KMS-11 (cell line): Measurements from ENCODE around the gene RNF34.

Source experiments
- H2AFZ ChIP-seq: fragments of 200-600 bp; sonication (generic); 2 replicates; pipeline ENCODE4 v1.6.1; 2016; ENCODE audit warnings: antibody characterized with exemption, mixed run types, low read depth
- H3K27ac ChIP-seq: fragments of 200-600 bp; sonication (generic); 2 replicates; pipeline ENCODE4 v1.6.1; 2016; ENCODE audit warnings: mild to moderate bottlenecking, mixed run types
- H3K27me3 ChIP-seq: fragments of 200-600 bp; sonication (generic); 2 replicates; pipeline ENCODE4 v1.6.1; 2017; ENCODE audit warnings: mild to moderate bottlenecking, low read depth, mixed run types, moderate library complexity; ENCODE audit not compliant: insufficient read depth
- H3K36me3 ChIP-seq: fragments of 200-600 bp; sonication (generic); 2 replicates; pipeline ENCODE4 v1.6.1; 2017; ENCODE audit warnings: mild to moderate bottlenecking, mixed run types; ENCODE audit not compliant: insufficient read depth
- H3K4me1 ChIP-seq: fragments of 200-600 bp; sonication (generic); 2 replicates; pipeline ENCODE4 v1.6.1; 2016; ENCODE audit warnings: mild to moderate bottlenecking, low read depth, mixed run types; ENCODE audit not compliant: poor library complexity, severe bottlenecking
- H3K4me2 ChIP-seq: fragments of 200-600 bp; sonication (generic); 2 replicates; pipeline ENCODE4 v1.7.0; 2016; ENCODE audit warnings: mild to moderate bottlenecking, mixed run types
- H3K4me3 ChIP-seq: fragments of 200-600 bp; sonication (generic); IDR thresholded peaks from 2 replicates; pipeline ENCODE4 v1.6.1; 2017; ENCODE audit warnings: low read depth, low read length, mixed read lengths; ENCODE audit not compliant: insufficient read depth
- H3K79me2 ChIP-seq: fragments of 200-600 bp; sonication (generic); 2 replicates; pipeline ENCODE4 v1.6.1; 2016; ENCODE audit warnings: low read depth, mixed run types; ENCODE audit not compliant: insufficient read depth
- H3K9ac ChIP-seq: fragments of 200-600 bp; sonication (generic); 2 replicates; pipeline ENCODE4 v1.6.1; 2016; ENCODE audit warnings: mild to moderate bottlenecking, mixed run types
- H4K20me1 ChIP-seq: fragments of 200-600 bp; sonication (generic); 2 replicates; pipeline ENCODE4 v1.6.1; 2016; ENCODE audit warnings: mild to moderate bottlenecking, mixed run types; ENCODE audit not compliant: insufficient read depth
- CTCF ChIP-seq: fragments of 200-600 bp; sonication (generic); conservative IDR thresholded peaks from 2 replicates; pipeline ENCODE4 v1.6.1; 2017; ENCODE audit warnings: low read depth, mild to moderate bottlenecking, antibody characterized with exemption, low read length, moderate library complexity, mixed read lengths

The RNF34 gene

DNA sequence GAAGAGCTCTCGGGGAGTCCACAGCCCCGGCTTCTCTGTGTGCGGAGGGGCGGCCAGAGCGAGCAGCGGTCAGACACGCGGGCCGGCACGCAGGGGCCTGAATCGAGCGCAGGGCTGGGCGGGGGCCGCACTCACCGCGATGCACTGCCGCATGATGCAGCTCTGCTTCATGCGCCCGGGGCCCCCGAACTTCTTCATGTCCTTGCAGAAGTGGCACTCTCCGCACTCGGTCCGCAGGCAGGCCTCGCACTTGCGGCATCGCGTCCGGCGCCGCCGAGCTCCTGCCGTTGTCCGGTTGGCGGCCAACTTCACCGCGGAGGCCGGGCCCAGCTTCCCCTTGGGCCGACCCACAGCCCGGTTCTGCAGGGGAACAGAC is 53.1 kb downstream of the RNF34 start:
- no peaks in the 10 kb centered on the region for H4K20me1 ChIP-seq
- H3K36me3 ChIP-seq, result no peaks in the 10 kb centered on the region
- H3K27me3 ChIP-seq, result no peaks in the 10 kb centered on the region
- TF ChIP-seq CTCF, result no peak
- no peak overlapping the region for H3K9ac ChIP-seq
- peaks cover 16% of the 10 kb centered on the region for H3K4me1 ChIP-seq
- H3K79me2 ChIP-seq, result peaks cover 14% of the 10 kb centered on the region; the same call in 1 of the 2 replicates
- H2AFZ ChIP-seq, result no peak overlapping the region
- H3K4me2 ChIP-seq, result no peak overlapping the region
- H3K27ac ChIP-seq, result no peak overlapping the region
- no peak overlapping the region for H3K4me3 ChIP-seq

- no peak overlapping the region for H3K27ac ChIP-seq
- no peak overlapping the region for H3K4me2 ChIP-seq
- no peaks in the 10 kb centered on the region for H3K36me3 ChIP-seq
- TF ChIP-seq CTCF, result no peak
- peaks cover 21% of the 10 kb centered on the region; the same call in 1 of the 2 replicates for H3K79me2 ChIP-seq
- H3K9ac ChIP-seq, result no peak overlapping the region
- H4K20me1 ChIP-seq, result no peaks in the 10 kb centered on the region
- H2AFZ ChIP-seq, result no peak overlapping the region
- no peak overlapping the region for H3K4me3 ChIP-seq
- H3K4me1 ChIP-seq, result peaks cover 16% of the 10 kb centered on the region
- H3K27me3 ChIP-seq, result no peaks in the 10 kb centered on the region
Observed at GRCh38 chr12:121453629-121454028, 53.7 kb downstream of the RNF34 start.

GRCh38 chr12:121454921-121455320 is 55.0 kb downstream of the RNF34 start:
- no peaks in the 10 kb centered on the region for H4K20me1 ChIP-seq

DNA sequence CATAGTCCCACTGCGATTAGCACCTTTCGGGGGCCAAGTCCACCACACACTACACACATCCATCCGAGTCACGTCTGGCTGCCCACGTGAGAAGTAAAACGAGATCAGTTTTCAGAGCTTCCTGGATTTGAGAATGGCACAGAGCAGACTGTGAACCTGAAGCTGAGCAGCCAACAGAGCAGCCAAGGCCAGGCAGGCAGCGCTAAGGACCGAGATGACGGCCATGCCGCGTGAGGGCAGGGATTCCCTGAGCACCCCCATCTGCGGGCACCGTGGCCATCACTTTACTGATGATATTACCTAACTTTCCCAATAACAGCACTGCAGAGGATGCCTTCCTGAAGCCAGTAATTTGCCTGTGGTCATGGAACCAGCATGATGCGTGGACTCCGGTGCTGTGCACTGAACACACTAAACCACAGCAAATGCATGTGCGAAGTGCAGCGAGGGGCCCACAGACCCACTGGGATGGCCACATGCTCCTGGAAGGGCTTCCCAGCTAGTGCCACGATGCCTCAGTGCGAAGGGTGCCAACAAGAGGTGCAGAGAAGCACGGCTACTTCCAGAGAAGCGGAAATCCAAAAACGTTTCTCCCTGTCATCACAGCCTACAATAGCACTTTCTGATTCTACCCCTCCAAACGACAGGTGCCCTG is 56.0 kb downstream of the RNF34 start:
- Histone ChIP-seq H3K4me3 (no peak overlapping the region), H3K27ac (no peak overlapping the region), H3K4me2 (no peak overlapping the region), H3K4me1 (peaks cover 16% of the 10 kb centered on the region), H3K27me3 (no peaks in the 10 kb centered on the region), H4K20me1 (no peaks in the 10 kb centered on the region), H3K9ac (no peak overlapping the region), H3K36me3 (no peaks in the 10 kb centered on the region), H3K79me2 (peaks cover 21% of the 10 kb centered on the region; the same call in 1 of the 2 replicates), H2AFZ (no peak overlapping the region)
- TF ChIP-seq CTCF, result no peak

More at GRCh38 chr12:121454921-121455320, 55.0 kb downstream of the RNF34 start:
- Histone ChIP-seq H3K4me3 (no peak overlapping the region), H3K27ac (no peak overlapping the region), H2AFZ (no peak overlapping the region), H3K4me2 (no peak overlapping the region), H3K27me3 (no peaks in the 10 kb centered on the region), H3K79me2 (peaks cover 21% of the 10 kb centered on the region; the same call in 1 of the 2 replicates), H3K9ac (no peak overlapping the region), H3K36me3 (no peaks in the 10 kb centered on the region), H3K4me1 (peaks cover 16% of the 10 kb centered on the region)
- TF ChIP-seq CTCF, result no peak
